ENCODE results near the gene GEMIN5. TPM values are rescaled to one million over a fixed set of nuclear protein-coding genes. Genes with fewer than 3 reads are reported as not detected.

The GEMIN5 gene
- total and polyA plus RNA-seq, 2 experiments from 2014 or later, result 18.3 to 46.7 TPM

- H3F3A ChIP-seq (replicated peaks; ENCODE audit: low read depth), result 0 out of 2 replicates have a peak, but pooled peaks cover 13% of the 10 kb centered on the region
- H3K27ac ChIP-seq (ENCODE audit: low read depth), result no peak overlapping the region
- no peak overlapping the region for H3K4me2 ChIP-seq
- DNase-seq (ENCODE audit: low spot score), result no peak
- no peak overlapping the region for H3K27ac Mint-ChIP-seq
- no peak overlapping the region for H2AFZ ChIP-seq
- peaks cover 18% of the 10 kb centered on the region for H3K4me1 ChIP-seq (ENCODE audit: insufficient read depth)
- H3K27me3 Mint-ChIP-seq (ENCODE audit: insufficient read depth, low read depth, poor library complexity), result peaks cover 6% of the 10 kb centered on the region
- peaks cover 18% of the 10 kb centered on the region for H3K4me1 Mint-ChIP-seq
- no peak overlapping the region for H3K4me3 ChIP-seq
- H3K4me3 Mint-ChIP-seq, result no peak overlapping the region
- peaks cover 22% of the 10 kb centered on the region for H4K20me1 ChIP-seq (replicated peaks; ENCODE audit: insufficient read depth)
- H3K9me2 ChIP-seq (ENCODE audit: insufficient read depth), result no peaks in the 10 kb centered on the region
- no peak for TF ChIP-seq ZNF114 (CRISPR knock-in tag; IDR thresholded peaks at IDR 0.05)
- no peak for TF ChIP-seq CREB1 (CRISPR knock-in tag; IDR thresholded peaks at IDR 0.05; ENCODE audit: low read depth)
- no peak for TF ChIP-seq ETS1 (IDR thresholded peaks at IDR 0.05)
- no peaks in the 10 kb centered on the region for H3K9me3 Mint-ChIP-seq
- peaks cover 29% of the 10 kb centered on the region for H3K36me3 ChIP-seq (ENCODE audit: insufficient read depth)
- H3K79me2 ChIP-seq (replicated peaks; ENCODE audit: insufficient read depth), result peaks cover 77% of the 10 kb centered on the region
- peaks cover 41% of the 10 kb centered on the region for H3K36me3 Mint-ChIP-seq (ENCODE audit: low read depth)
- ATAC-seq, result no peak
- H3K27me3 ChIP-seq (ENCODE audit: insufficient read depth), result no peaks in the 10 kb centered on the region
These were observed 74.5 kb downstream of the GEMIN5 start for GRCh38 chr5:154863291-154864080.

DNA sequence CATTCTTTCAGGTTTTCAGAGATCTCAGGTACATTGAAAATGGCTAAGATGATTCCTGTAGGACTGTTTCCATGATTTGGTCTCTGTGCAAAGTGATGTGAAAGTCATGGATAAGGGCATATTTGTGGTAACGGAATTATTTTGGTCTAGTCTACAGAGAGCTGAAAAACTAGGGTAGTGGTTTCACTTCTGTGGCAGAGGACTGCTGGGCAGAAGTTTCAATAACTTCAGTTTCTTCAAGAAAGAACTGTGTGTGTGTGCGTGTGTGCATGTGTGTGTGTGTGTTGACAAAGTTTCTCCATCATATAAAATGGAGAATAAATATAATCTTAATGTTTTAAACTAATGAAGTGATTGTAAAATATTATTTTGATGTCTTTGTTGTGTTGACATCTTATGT lies 75.2 kb downstream of the GEMIN5 start:
- ATAC-seq, result no peak
- Mint-ChIP-seq H3K9me3 (no peaks in the 10 kb centered on the region), H3K4me1 (peaks cover 18% of the 10 kb centered on the region), H3K27ac (no peak overlapping the region), H3K36me3 (ENCODE audit: low read depth) (peaks cover 39% of the 10 kb centered on the region), H3K27me3 (ENCODE audit: insufficient read depth, low read depth, poor library complexity) (peaks cover 8% of the 10 kb centered on the region), H3K4me3 (no peak overlapping the region)
- no peak for TF ChIP-seq ETS1 (IDR thresholded peaks at IDR 0.05)
- no peak for TF ChIP-seq EZH2 (IDR thresholded peaks at IDR 0.05; ENCODE audit: low read depth, unreplicated experiment)
- no peak for TF ChIP-seq POLR2AphosphoS5 (IDR thresholded peaks at IDR 0.05; ENCODE audit: low read depth)
- TF ChIP-seq JUNB (IDR thresholded peaks at IDR 0.05; ENCODE audit: unreplicated experiment), result no peak
- TF ChIP-seq ZNF462 (CRISPR knock-in tag; IDR thresholded peaks at IDR 0.05), result no peak
- TF ChIP-seq, protein P1, sequence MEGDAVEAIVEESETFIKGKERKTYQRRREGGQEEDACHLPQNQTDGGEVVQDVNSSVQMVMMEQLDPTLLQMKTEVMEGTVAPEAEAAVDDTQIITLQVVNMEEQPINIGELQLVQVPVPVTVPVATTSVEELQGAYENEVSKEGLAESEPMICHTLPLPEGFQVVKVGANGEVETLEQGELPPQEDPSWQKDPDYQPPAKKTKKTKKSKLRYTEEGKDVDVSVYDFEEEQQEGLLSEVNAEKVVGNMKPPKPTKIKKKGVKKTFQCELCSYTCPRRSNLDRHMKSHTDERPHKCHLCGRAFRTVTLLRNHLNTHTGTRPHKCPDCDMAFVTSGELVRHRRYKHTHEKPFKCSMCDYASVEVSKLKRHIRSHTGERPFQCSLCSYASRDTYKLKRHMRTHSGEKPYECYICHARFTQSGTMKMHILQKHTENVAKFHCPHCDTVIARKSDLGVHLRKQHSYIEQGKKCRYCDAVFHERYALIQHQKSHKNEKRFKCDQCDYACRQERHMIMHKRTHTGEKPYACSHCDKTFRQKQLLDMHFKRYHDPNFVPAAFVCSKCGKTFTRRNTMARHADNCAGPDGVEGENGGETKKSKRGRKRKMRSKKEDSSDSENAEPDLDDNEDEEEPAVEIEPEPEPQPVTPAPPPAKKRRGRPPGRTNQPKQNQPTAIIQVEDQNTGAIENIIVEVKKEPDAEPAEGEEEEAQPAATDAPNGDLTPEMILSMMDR (conservative IDR thresholded peaks at IDR 0.05; ENCODE audit: low read depth in 2 of 2), result no peak
- TF ChIP-seq NANOG (IDR thresholded peaks at IDR 0.05; ENCODE audit: borderline replicate concordance), result no peak
- no peak overlapping the region for H3K4me2 ChIP-seq
- H3F3A ChIP-seq (replicated peaks; ENCODE audit: low read depth), result 0 out of 2 replicates have a peak, but pooled peaks cover 13% of the 10 kb centered on the region
- H3K9me2 ChIP-seq (ENCODE audit: insufficient read depth), result no peaks in the 10 kb centered on the region
- H2AFZ ChIP-seq, result no peak overlapping the region
- no peaks in the 10 kb centered on the region for H3K27me3 ChIP-seq (ENCODE audit: insufficient read depth)
- H3K36me3 ChIP-seq (ENCODE audit: insufficient read depth), result peaks cover 28% of the 10 kb centered on the region
- no peak overlapping the region for H3K4me3 ChIP-seq
- peaks cover 18% of the 10 kb centered on the region for H3K4me1 ChIP-seq (ENCODE audit: insufficient read depth)
- H3K79me2 ChIP-seq (replicated peaks; ENCODE audit: insufficient read depth), result peaks cover 77% of the 10 kb centered on the region
- no peak for DNase-seq (ENCODE audit: low spot score)
- no peak overlapping the region for H3K27ac ChIP-seq (ENCODE audit: low read depth)
- H4K20me1 ChIP-seq (replicated peaks; ENCODE audit: insufficient read depth), result peaks cover 22% of the 10 kb centered on the region

Measured in GM23338 (cell line).